NCI-H1930 (cell line): ENCODE data around the gene SH3RF3.

Source experiments
- DNase-seq, 2 experiments: peaks; one replicate each; lab custom pipeline; 2025; lab: John Stamatoyannopoulos, UW

The SH3RF3 gene

DNA sequence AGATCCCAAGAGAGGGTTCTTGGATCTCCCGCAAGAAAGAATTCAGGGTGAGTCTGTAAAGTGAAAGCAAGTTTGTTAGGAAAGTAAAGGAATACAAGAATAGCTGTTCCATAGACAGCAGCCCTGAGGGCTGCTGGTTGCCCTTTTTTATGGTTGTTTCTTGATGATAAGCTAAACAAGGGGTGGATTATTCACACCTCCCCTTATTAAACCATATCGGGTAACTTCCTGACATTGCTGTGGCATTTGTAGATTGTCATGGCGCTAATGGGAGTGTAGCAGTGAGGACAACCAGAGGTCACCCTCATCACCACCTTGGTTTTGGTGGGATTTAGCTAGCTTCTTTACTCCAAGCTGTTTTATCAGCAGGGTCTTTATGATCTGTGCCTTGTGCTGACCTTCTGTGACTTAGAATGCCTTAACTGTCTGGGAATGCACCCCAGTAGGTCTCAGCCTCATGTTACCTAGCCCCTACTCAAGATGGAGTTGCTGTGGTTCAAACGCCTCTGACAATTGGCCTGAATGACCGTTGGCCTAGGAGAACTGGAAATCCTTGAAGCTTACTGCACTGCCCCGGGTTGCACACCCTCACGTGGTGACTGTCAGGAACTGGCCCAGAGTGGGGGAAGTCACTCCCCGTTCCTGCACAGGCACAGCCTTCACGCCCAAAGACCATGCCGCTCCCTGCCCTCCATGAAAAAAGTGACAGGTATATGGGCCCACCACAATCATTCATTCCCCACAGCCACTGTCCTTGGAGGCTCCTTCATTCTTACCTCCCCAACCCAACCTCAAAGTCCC is 347.8 kb downstream of the SH3RF3 start:
- DNase-seq = no peak

DNA sequence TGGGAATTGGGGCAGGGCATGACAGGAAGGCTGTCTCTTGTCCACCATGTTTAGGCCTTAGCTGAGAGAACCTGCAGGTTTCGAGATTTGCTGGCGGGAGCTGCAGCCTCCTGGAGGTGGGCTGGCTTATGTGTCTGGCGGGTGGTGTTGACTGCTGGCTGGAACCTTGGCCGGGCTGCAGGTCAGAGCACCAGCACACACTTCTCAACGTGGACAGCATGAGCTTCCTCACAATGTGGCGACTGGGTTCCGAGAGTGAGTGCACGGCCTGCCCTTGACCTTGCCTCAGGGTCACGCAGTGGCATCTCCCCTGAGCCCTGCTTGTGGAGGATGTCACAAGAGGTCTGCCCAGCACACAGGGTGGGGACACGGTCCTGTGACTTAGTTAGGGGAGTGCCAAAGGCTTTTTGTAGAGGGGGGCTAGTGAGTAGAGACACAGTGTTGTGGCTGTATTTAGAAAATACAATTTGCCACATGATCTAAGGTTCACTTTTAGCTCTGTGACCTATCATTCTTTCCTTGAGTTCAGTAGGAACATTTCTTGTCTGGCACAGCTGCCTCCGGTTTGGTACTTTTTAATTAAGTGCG is 350.0 kb downstream of the SH3RF3 start:
- DNase-seq = no peak

DNA sequence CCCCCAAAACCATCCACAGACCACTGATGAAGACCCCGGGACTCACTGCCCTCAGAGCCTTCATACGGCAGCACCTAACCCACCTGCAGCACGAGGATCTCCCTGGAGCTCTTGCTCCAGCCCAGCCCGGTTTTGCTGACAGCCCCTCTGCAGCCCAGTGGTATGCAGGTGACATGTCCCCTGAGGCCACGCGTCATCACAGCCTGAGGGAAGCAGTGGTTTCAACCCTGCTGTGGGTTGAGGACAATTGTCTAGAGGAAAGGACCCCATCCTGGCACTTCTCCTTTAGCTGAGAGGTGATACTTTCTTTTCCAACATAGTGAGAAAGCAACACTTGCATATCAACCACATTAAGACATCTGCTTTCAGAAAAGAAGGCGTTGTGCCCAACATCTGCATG is 350.8 kb downstream of the SH3RF3 start:
- DNase-seq = no peak

DNA sequence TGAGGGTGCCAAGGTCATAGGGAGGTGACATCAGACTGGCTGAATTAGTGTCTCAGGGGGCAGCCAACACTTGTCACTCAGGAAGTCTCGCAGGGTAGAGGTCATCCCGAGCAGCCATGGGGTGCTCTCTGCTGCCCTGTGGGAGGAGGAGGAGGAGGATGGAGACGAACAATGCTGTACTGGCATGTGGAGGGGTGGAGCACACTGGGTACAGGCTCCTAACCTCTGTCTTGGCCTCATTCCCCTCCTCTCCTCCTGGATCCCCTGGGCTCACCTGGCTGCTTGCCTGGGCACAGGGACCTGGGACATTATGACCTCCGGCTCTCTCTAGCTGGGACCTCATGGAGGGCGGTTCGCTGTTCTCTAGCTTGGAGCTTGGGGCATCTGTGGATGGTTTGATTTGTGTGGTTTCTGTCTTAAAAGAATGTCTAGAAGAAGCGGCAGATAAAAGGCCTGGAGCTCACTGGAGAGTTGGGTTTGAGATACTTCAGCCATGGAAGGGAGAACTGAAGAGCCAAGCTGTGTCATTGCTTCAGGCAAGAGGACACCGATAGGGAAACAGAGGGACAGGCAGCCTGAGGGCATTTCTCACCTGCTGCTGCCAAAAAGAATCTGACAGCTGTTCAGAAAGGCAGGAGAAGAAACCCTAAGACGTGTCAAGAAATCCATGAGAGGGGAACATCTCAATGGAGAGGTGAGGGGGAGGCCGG is 351.6 kb downstream of the SH3RF3 start:
- no peak for DNase-seq

DNA sequence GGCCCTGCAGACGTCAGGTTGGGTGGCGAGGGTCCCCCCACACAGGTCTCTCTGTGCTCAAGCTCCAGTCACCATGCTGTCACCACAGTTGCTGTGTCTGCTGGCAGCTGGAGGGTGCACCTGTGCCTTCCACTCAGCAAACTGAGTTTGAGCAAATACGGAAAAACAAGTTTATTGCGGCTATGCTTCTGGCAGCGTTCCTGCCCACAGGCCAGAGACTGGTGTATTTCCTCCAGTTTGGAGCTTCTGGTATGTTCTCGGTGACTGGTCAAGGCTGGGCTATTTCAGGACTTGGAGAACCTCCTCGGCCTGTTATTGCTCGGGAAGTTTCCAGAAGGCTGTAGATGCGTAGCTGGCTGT is 352.2 kb downstream of the SH3RF3 start:
- DNase-seq = no peak

DNA sequence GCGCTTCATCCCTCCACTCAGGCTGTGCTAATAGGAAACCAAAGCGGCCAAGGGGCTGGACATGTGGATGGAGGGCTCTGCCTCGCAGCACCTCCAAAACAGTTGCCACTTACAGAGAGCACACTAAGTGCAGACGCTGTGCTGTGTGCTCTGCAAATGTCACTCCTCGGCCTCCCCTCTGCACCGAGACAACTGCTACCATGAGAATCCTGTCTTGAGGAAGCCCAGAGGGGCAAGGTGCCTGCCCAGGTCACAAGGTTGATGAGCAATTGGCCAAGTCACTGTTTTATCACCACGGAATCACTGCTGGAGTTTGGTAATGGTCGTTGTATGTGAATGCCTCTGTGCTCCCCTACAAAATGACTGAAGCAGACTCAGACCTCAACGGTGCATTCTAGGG is 352.6 kb downstream of the SH3RF3 start:
- DNase-seq = no peak

DNA sequence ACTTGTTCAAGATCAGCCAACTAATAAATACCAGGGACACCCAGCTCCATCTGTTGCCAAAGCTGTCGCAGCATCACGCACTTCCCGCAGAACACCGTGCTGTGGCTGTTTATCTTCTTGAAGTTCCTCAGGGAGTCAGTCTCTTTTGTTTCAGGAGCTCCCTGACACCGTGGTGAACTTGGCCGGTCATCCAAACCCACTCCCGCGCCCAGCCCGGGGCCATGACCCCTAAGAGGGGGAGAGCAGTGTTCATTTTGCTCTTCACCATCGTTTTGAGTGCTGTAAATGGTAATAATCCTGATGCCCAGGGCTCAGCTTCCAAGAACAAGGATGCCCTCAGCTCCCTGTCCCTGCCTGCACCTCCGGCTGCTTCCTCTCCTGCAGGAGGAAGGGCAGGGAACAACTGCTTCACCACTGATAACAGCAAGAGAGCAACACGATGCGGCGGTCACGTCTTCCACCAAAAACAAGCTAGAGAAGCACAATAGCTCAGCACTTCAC is 353.4 kb downstream of the SH3RF3 start:
- DNase-seq = no peak

DNA sequence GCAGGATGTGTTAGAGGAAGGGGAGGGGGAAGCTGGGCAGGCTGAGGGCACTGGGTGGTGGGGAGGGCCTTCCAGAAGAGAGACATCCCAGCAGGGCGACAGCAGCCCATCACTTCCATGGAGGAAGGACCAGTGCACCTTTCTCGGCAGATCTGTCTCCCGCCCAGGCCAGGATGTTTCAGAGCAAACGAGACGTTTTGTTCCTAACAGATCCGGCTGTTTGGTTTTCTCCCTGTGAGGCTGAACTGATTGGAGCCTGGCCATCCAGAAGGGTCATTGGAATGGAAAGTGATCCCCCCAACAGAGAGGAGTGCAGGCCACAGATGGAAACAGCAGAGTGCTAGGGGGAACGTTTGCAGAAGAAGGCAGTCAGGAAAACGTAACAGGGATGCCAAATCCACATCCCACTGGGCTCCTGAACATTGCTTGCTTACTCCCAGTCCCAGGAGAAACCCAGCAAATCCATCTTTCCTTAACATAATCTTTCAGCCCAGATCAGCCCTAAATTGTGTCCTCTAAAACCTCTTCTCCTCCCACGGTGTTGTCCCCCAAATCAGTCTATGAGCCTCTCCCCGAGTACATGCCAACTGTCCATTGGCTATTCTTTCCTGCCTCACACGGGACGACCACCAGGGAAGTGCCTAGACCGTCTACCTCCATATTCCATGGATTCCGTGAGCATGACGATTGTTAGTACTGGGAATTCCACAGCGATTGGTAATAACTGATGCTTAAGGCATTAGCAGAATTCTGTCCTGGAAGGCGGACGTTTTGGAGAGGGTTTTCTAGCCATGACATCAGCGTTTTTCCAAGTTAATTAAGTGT is 357.9 kb downstream of the SH3RF3 start:
- DNase-seq = no peak

DNA sequence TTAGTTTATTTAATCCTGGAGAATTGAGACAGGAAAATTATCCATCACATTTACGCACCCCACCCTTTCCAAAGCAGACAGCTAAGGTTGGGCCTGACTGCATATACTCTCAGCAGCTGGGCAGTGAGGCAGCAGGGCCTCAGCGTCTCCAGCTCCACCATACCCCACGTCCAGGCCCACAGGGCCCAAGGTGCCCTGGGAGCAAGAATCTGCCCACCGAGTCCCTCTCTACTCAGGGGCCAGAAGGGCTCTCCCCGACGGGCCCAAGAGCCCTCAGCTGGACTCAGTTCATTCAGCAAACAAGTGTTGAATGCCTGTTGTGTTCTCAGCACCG is 358.5 kb downstream of the SH3RF3 start:
- no peak for DNase-seq

DNA sequence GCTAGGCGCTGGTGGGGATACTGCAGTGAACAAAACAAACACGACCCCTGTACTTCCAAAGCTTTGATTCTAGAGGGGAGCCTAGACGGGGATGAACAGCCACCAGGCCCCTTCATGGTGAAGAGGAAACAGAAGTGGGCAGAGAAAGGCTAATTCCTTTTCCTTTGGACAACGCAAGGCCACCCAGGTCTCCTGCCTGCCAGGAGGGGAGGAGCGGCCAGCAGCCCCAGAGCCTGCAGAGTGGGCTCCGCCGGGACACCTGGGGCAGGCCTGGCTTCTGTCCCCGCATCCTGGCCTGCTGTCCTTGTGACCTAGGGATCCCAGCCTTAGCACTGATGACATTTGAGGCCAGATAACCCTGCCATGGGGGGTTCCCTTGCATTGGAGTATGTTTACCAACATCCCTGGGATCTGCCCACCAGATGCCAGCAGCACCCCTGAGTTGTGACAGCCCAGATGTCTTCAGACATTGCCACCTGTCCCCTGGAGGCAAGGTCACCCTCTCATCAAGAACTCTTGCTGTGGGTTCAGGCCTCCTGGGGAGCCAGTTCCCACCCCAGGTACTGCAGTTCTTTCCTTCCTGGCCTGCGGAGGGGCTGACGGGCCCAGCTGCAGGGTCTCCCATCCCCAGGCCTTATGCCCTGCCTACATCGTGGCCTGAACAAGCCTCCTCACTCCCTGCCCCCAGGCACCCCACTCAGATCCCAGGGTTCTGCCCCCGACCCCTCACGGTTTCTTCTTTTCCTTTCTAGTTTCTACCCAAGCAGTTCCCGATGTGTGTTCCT is 359.1 kb downstream of the SH3RF3 start:
- DNase-seq = no peak

DNA sequence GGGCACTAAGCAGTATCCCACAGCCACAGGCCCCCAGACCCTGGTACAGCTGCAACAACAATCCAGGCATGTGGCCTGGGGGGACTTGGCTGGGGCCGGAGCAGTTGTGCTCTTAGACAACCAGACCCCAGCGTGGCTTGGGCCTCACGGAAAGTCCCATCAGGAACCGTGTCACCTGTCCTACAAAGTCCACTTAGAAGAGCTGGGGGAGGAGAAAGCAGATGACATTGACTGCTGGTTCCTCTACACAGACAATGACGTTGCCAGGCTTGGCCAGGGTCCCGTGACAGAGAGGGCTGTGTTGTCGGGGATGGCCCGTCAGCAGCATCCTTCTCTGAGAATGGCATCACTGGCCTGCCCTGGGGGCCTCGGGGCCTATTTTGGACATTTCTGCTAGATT is 360.3 kb downstream of the SH3RF3 start:
- DNase-seq = no peak

DNA sequence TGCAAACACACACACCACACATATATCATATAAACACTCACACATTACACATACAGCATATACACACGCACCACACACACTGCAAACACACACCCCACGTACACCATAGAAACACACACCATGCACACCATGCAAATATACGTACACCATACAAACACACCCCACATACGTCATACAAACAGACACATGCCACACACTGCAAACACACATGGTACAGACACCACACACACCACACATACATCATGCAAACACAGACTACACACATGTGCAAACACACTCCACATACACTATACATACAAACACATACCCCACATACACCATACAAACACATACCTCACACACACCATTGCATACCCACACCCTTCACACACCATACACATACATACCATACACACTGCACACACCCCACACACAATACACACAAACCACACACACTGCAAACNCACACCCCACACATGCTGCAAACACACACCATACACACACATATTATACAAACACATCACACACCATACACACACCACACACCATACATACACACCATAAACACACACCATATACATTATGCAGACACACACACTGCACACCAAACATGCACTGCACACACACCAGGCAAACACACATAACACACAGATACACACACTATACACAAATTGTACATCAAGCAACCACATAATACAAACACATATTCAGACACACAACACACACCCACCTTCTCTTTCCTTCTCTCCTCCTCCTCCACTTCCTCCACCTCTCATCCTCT is 364.4 kb downstream of the SH3RF3 start:
- DNase-seq = no peak

DNA sequence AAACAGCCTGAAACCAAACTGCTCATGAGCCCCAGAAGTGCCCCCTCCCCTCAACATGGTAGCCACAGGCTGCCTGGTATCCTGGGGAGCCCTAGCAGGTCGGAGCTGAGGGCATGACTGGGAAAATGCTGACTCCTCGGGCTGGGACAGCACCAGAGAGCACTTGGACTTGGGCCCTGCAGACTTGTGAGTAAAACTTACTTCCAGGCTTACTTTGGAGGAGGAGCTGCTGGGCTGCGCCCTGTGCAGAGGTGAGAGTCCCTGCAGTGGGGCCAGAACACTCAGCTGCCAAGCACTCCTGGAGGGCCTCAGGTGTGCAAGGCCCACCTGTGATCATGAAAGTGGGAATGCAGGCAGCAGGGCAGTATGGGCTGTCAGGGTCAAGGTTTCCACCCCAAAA is 365.3 kb downstream of the SH3RF3 start:
- no peak for DNase-seq

DNA sequence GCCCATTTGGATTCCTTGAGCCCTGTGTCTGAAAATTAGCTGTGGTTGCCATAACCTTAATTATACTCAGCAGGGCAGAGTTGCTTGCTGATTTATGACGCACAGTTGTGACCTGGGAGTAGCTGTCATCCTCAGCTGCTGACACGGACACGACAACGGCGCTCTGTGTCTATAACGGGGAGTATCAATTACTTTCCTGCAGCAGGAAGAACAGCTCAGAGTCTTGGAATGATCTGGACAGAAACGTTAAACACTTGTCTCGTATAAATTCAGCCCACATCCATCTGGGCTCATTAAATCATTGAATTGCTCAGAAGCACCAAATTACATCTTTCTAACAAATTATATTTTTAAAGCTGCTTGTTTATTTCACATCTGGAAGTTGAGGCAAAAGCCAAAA is 368.5 kb downstream of the SH3RF3 start:
- no peak for DNase-seq

DNA sequence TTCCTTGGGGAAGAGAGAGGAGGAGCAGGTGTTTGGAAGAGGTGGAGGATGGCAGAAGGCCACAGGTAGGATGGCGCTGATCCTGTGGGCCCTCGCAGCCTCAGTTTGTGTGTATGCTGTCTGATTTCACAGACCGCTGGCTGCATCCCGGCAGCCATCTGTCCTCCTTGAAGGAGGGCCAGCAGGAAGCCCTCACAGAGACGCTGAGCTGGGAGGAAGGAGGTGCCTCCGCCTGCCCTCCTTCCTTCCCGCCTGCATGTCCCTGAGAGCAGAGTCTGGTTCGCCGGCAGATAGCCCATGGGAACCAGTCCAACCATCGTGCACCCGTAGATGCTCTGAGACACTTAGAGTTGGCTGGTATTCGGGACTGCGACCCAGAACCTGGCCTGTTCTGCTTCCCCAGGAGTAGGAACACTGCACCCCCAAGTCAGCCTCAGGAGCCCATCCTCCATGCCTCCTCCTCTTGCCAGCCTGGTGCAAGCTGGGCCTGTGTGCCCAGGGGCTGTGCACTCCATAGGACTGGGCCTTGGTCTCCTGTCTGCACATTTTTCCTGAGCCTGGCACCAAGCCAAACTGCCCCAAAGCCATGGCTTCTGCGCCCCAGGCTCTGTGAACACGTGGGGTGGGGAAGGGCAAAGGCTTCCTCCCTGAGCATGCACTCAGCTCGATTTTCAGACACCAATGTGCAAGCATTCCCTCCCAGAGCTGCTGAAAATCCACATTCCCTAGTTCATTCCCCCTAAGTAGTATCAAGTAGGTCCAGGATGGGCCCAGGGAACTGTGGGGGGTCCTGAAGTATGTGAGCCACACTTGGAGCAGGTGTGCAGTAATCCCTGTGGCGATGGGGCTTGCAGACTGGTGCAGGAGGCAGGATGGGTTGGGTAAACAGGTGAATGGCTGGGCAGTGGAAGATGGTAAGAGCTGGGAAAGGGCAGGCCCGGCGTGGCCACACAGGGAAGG is 369.2 kb downstream of the SH3RF3 start:
- DNase-seq = no peak

DNA sequence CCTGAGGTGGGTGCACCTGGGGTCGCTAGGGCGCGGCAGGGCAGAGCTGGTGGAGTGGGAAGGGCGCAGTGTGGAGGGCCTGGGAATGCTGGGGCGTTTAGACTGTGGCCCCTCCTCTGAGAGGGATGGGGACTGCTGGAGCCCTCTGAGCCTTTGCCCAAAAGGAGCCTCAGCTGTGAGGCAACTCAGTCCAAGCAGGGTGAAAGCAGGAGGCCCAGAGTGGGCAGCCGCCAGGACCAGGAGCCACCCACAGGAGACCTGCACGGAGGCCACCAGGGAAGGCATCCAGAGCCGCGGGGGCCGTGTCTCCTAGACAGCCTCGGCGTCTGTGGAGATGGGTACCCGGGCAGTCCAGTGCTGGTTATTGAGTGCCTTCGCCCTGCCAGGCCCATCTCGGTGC is 369.9 kb downstream of the SH3RF3 start:
- no peak for DNase-seq

DNA sequence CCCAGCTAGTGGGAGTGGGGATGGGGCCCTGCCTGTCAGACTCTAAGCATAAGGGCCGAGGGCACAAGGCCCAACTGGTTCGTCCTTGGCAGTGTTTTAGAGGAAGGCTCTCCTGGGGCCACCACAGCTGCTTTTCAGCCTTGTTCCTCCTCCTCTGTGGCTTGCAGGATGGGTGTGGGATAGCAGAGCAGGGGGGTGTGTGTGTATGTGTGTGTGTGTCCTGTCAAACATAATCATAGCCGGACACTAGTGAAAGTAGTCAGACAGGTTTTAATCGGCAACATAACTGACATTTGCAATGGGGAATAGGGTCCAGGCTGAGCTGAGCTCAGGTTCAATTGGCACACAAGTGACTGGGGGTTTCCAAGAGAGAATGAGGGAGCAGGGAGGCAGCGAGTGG is 370.6 kb downstream of the SH3RF3 start:
- DNase-seq = no peak

DNA sequence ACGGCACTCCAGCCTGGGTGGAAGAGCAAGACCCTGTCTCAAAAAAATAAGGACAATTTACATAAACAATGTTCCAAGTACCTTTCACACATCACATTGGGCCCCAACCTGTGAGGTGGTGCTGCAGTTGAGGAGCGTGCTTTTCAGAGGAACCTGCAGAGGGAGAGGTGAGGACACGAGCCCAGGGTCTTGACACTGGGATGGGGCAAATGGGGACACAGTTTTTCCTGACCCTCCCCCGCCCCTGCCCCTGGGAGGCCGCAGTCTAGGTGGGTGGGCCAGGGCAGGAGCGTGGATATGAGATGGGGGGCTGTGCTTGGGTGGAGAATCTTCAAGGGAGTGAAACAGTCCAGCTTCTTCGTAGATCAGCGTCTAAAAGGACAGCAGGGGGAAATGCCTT is 371.9 kb downstream of the SH3RF3 start:
- DNase-seq = no peak

DNA sequence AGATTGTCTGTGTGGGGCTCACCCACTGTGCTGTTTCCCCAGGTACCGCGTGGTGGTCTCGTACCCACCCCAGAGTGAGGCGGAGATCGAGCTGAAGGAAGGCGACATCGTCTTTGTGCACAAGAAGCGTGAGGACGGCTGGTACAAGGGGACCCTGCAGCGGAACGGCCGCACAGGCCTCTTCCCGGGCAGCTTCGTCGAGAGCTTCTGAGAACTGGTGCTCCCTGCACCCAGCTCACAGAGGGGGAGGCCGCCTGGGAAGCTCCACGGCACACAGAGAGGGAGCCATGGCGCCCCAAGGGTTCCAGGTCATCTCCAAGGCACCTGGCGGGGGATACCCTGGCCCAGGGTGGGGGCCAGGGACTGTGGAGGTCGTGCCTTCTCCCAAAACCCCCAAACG is 372.5 kb downstream of the SH3RF3 start:
- no peak for DNase-seq

DNA sequence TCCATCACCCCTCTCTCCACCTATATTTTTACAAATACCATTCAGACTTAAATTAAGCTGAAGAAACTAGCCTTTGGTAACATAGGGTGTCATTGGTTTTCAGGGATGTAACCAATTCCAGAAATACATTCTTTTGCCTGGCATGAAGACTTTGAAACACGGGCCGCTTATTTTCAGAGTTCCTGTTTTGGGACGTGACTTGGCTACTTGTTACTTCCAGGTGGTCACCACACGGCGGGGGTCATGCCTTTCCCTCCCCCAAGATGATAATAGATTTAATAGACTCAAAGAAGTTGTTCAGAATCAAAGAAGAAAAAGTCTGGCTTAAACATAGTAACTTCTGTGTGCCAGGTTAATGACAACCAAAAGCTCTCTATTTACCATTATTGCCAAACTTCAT is 374.2 kb downstream of the SH3RF3 start:
- DNase-seq = no peak
